Subcutaneous preadipocyte (primary cell): ENCODE data around the gene FAM169A. TPM values are rescaled to one million over a fixed set of nuclear protein-coding genes. Genes with fewer than 3 reads are reported as not detected.

Source experiments
- small RNA-seq: library from RNA; depleted of rRNA; stranded (forward); fragments of <200 nt; gene quantifications from one replicate; pipeline ENCODE3, GENCODE V24; 2012
- total RNA-seq: library from RNA; depleted of rRNA; stranded (reverse); fragments of >200 nt; gene quantifications from 2 replicates; pipeline ENCODE4 v1.2.3, GENCODE V29; 2012

FAM169A gene, protein sequence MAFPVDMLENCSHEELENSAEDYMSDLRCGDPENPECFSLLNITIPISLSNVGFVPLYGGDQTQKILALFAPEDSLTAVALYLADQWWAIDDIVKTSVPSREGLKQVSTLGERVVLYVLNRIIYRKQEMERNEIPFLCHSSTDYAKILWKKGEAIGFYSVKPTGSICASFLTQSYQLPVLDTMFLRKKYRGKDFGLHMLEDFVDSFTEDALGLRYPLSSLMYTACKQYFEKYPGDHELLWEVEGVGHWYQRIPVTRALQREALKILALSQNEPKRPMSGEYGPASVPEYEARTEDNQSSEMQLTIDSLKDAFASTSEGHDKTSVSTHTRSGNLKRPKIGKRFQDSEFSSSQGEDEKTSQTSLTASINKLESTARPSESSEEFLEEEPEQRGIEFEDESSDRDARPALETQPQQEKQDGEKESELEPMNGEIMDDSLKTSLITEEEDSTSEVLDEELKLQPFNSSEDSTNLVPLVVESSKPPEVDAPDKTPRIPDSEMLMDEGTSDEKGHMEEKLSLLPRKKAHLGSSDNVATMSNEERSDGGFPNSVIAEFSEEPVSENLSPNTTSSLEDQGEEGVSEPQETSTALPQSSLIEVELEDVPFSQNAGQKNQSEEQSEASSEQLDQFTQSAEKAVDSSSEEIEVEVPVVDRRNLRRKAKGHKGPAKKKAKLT
- under 0.01 and 0.20 TPM in 2 replicates for total RNA-seq

DNA sequence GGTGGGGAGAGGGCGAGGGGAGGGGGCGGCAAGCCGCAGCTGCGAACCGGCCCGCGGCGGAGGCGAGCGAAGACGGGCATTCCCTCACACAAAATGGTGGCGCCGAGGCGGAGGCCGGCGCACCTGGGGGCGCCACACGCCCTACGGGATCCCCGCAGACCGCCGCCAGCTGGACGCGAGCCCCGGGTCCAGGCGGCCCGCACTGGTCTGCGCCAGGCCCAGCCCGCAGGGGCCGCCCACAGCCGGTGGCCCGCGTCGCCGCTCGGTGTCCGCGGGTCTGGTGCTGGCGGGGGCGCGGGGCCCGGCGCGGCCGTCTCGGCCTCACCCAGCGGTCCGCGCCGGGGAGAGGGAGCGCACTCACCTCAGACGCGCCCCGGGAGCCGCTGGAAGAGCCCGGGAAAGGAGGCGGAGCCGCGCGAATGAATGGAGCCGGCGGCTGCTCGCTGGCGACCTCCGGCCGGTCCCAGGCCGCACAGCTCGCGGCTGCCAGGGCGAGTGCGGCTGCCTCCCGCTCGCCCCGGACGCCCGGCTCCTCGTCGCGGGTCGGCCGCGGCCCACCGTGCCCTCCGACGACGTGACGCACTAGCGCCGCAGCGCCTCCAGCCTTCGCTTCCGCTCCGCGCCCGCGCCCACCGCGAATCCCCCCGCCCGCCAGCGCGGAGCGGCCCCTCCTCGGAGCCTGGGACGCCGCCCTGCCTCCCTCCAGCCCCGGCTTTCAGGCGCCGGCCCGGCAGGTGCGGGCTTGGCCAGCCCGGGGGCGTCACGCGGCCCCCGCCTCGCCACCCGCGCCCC lies at the start of gene FAM169A:
TSS of gene FAM169A (minus strand) at position 584 of the 792 bp plus-strand sequence. CDS start 24,711 bp downstream, outside the sequence.

DNA sequence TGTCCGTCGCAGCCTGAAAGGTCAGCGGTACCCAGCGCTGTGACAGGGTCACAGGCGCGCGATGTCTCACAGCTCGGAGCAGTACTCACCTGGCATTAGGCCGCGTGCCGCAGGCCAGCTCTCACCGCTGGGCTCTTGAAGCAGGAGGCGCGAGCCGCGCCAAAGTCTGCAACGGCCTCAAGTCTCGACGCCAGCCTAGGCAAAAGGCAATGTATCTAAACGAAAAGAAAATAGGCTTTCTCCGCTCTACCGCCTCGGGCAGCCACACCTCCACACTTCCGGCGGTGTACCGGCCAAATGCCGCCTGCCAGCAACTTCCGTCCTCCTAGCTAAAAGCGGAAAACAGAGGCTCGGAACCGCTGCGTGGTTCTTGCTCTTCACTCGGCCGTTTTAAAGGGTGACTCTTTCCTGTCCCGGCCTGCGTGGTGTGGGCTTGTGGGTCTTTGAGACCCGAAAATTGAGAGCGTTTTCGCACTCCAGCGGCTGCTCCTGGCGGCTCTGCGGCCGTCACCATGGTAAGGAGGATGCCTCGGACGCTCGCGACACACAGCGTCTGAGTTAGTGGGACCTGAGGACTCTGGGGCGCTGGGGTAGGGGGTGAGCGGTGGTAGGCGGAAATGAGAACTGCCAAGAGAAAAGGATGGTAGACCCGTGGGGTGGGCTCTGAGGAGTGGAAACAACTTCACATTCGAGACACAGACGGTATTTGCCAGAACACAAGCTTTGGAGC lies 99.2 kb downstream of the FAM169A start, which contains the start of the genes GFM2 and NSA2:
TSS of gene GFM2 (minus strand) at position 269 of the 730 bp plus-strand sequence. CDS start 3,375 bp downstream, outside the sequence.
TSS of gene NSA2 (plus strand) at position 401 of the 730 bp plus-strand sequence. CDS start at position 513, 112 bp downstream.

Small RNAs within 50 kb of the gene (small RNA-seq; reads per million reads assigned to genes)
- not detected for gene RF00561

Other genes with a start within 250 kb of the FAM169A start
- gene ENC1, start 225.7 kb downstream of the FAM169A start, total RNA-seq, result 8.1 and 25.2 TPM in 2 replicates
- gene HEXB, start 181.2 kb downstream of the FAM169A start, total RNA-seq, result 142 and 167 TPM in 2 replicates
- 27.6 and 34.2 TPM in 2 replicates for gene GFM2, start 99.3 kb downstream of the FAM169A start, total RNA-seq
- gene NSA2, start 99.1 kb downstream of the FAM169A start, total RNA-seq, result 74.9 and 95.9 TPM in 2 replicates
- gene GCNT4, start 186.2 kb upstream of the FAM169A start, total RNA-seq, result 0.37 and 0.39 TPM in 2 replicates